Calu3 (cell line): ENCODE measurements around the gene GIGYF1. TPM values are rescaled to one million over a fixed set of nuclear protein-coding genes. Genes with fewer than 3 reads are reported as not detected.

ENCODE experiments used
- BruUV-seq: library from RNA; stranded (reverse); fragments of 400-500 nt; replicated peaks from 2 replicates; lab custom pipeline; 2021; lab: Mats Ljungman, UMichigan
- CTCF ChIA-PET: fragments of 300-600 bp; sonication (Branson Sonifier 250); formaldehyde crosslinking; loops from one replicate; lab custom pipeline; 2022; ENCODE audit warnings: antibody characterized with exemption; lab: Charles Lee
- DNase-seq: peaks from one replicate; pipeline ENCODE4 v3.0.0; 2022
- H3K27ac Mint-ChIP-seq: one replicate; pipeline ENCODE4 v1.8.0; 2022; ENCODE audit warnings: mixed read lengths; ENCODE audit not compliant: unreplicated experiment
- H3K27me3 Mint-ChIP-seq: one replicate; pipeline ENCODE4 v1.8.0; 2022; ENCODE audit warnings: mixed read lengths; ENCODE audit not compliant: unreplicated experiment
- H3K36me3 Mint-ChIP-seq: one replicate; pipeline ENCODE4 v1.8.0; 2022; ENCODE audit warnings: mild to moderate bottlenecking, moderate library complexity, mixed read lengths; ENCODE audit not compliant: insufficient read depth, unreplicated experiment
- H3K4me1 Mint-ChIP-seq: one replicate; pipeline ENCODE4 v1.8.0; 2022; ENCODE audit warnings: mild to moderate bottlenecking, low read depth, mixed read lengths; ENCODE audit not compliant: unreplicated experiment
- H3K4me3 Mint-ChIP-seq: one replicate; pipeline ENCODE4 v1.8.0; 2022; ENCODE audit warnings: mild to moderate bottlenecking, low read depth, moderate library complexity, mixed read lengths; ENCODE audit not compliant: unreplicated experiment
- H3K9me3 Mint-ChIP-seq: one replicate; pipeline ENCODE4 v1.8.0; 2022; ENCODE audit warnings: low read depth, mixed read lengths; ENCODE audit not compliant: unreplicated experiment
- intact Hi-C: fragments of 100-400 bp; cut with micrococcal nuclease; formaldehyde crosslinking; loops from one replicate; pipeline ENCODE4 v1.10.0; 2022; ENCODE audit not compliant: unreplicated experiment
- total RNA-seq: library from RNA; stranded (reverse); gene quantifications from 2 replicates; pipeline ENCODE4 v1.2.3, GENCODE V29; 2022
- TF ChIP-seq, protein P1 (sequence below): fragments of 200-600 bp; IDR thresholded peaks from one replicate; pipeline ENCODE4 v1.8.0; 2022; ENCODE audit warnings: antibody characterized with exemption; ENCODE audit not compliant: unreplicated experiment

The GIGYF1 gene
- total RNA-seq, 1 experiment from 2014 or later = 30.8 TPM

DNA sequence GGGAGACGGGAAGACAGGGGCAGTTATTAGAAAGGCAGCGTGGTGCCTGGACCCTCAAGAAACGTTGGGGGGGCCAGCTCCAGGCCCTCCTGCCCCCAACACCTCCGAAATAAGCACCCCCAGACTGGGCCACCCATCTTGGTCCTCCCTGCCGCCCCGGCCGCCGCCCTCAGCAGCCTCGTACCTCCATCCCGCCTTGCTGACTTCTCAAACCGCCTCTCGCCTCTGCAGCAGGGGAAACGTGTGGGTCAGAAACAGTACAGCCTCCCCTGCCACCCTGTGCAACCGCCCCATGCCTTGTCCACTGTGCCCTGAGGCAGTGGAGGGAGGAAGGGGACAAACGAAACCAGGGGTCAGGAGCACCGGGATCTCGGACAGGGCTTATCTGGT, 7.2 kb downstream of the GIGYF1 start:
- Mint-ChIP-seq H3K36me3 (peaks cover 31% of the 10 kb centered on the region), H3K4me3 (no peak overlapping the region), H3K9me3 (no peaks in the 10 kb centered on the region), H3K4me1 (no peaks in the 10 kb centered on the region), H3K27me3 (no peaks in the 10 kb centered on the region), H3K27ac (no peak overlapping the region)
- CTCF ChIA-PET = no interaction called here
- no TSS peak for BruUV-seq
- DNase-seq = no peak
- intact Hi-C loops = no loop called here
- TF ChIP-seq, protein P1, sequence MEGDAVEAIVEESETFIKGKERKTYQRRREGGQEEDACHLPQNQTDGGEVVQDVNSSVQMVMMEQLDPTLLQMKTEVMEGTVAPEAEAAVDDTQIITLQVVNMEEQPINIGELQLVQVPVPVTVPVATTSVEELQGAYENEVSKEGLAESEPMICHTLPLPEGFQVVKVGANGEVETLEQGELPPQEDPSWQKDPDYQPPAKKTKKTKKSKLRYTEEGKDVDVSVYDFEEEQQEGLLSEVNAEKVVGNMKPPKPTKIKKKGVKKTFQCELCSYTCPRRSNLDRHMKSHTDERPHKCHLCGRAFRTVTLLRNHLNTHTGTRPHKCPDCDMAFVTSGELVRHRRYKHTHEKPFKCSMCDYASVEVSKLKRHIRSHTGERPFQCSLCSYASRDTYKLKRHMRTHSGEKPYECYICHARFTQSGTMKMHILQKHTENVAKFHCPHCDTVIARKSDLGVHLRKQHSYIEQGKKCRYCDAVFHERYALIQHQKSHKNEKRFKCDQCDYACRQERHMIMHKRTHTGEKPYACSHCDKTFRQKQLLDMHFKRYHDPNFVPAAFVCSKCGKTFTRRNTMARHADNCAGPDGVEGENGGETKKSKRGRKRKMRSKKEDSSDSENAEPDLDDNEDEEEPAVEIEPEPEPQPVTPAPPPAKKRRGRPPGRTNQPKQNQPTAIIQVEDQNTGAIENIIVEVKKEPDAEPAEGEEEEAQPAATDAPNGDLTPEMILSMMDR = no peak

GRCh38 chr7:100686201-100686821, 7.7 kb downstream of the GIGYF1 start:
- H3K27me3 Mint-ChIP-seq = no peaks in the 10 kb centered on the region
- no peak for DNase-seq
- H3K36me3 Mint-ChIP-seq = peaks cover 33% of the 10 kb centered on the region
- H3K4me3 Mint-ChIP-seq = no peak overlapping the region
- no peaks in the 10 kb centered on the region for H3K4me1 Mint-ChIP-seq
- no TSS peak for BruUV-seq
- H3K9me3 Mint-ChIP-seq = no peaks in the 10 kb centered on the region
- H3K27ac Mint-ChIP-seq = no peak overlapping the region
- intact Hi-C loops = no loop called here
- CTCF ChIA-PET = no interaction called here
- TF ChIP-seq, protein P1 = no peak

DNA sequence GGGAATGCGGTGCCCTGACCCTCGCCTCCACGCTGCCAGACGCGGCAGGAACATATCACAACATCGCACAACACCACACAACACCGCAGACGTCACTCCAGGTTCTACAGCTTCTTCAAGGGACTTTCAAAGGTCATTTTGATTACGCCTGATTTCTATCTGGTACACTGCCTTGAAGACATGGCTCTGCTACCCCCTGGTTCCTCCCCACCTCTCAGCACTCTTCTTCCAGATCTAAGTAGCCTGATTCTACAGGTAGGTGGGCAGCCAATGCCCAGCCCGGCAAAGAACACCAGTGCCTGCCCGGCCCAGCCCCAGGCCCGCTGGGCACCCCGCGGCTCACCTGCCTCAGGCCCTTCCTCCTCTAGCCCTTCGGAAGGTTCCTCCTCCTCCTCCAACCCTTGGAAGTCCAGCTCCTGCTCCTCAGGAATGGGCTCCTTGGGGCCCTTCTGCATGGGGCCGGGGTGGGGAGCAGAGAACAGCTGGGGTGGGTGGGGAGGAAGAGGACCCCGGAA, 8.4 kb downstream of the GIGYF1 start:
- CTCF ChIA-PET = no interaction called here
- Mint-ChIP-seq H3K36me3 (peaks cover 38% of the 10 kb centered on the region), H3K9me3 (no peaks in the 10 kb centered on the region), H3K27ac (no peak overlapping the region), H3K27me3 (no peaks in the 10 kb centered on the region), H3K4me3 (no peak overlapping the region), H3K4me1 (no peaks in the 10 kb centered on the region)
- no peak for DNase-seq
- TF ChIP-seq, protein P1 = no peak
- intact Hi-C loops = no loop called here
- no TSS peak for BruUV-seq

DNA sequence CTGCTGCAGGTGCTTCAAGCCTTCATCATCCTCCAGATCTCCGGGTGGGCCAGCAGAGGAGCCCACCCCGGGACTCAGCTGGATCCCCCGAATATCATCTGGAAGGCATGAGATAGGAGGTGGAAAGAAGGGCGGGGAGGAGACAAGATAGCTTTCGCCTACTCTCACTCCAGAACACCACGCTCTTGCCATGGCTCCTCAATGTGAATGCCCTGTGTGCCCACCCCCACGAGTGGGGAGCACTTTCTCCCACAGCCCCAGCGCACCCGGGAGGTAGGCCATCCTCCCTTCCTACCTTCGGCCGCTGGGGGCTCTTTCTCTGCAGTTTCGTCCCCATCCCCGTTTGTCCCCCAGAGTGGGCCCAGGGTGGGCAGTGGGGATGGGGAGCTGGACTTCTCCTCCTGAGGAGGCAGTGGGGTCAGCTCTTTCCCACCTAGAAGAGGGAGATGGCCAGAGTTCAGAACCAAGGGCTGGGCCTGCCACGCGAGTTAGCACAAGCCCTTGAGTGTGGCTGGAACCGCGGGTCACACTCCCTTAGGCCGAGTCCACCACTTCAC, 8.9 kb downstream of the GIGYF1 start:
- Mint-ChIP-seq H3K4me3 (no peak overlapping the region), H3K27me3 (no peaks in the 10 kb centered on the region), H3K4me1 (no peaks in the 10 kb centered on the region), H3K36me3 (peaks cover 43% of the 10 kb centered on the region), H3K27ac (no peak overlapping the region), H3K9me3 (no peaks in the 10 kb centered on the region)
- DNase-seq = no peak
- no TSS peak for BruUV-seq
- CTCF ChIA-PET = interaction anchor here (0.6 kb wide), 1 partner anchor 151 kb away, joined by 5 read pairs; no protein-coding TSS in a partner anchor
- intact Hi-C loops = no loop called here
- TF ChIP-seq, protein P1 = no peak
